Trophoblast cell (in vitro differentiated cells and primary cell): ENCODE data around the gene VSX2.

ENCODE experiments used
- DNase-seq, 2 donors: peaks; one replicate each; pipeline ENCODE4 v3.0.0-alpha.2; 2016
- H2AFZ ChIP-seq: 2 replicates; pipeline ENCODE4 v1.6.1; 2013; ENCODE audit warnings: low read length, moderate library complexity, mild to moderate bottlenecking; ENCODE audit not compliant: insufficient read depth, poor library complexity
- H2AK5ac ChIP-seq: 2 replicates; pipeline ENCODE4 v1.6.1; 2013; ENCODE audit warnings: mild to moderate bottlenecking, low read length
- H2BK120ac ChIP-seq: 2 replicates; pipeline ENCODE4 v1.6.1; 2013; ENCODE audit warnings: low read length, mild to moderate bottlenecking, moderate library complexity; ENCODE audit not compliant: insufficient read depth, poor library complexity
- H2BK12ac ChIP-seq: 2 replicates; pipeline ENCODE4 v1.6.1; 2013; ENCODE audit warnings: mild to moderate bottlenecking, low read length, moderate library complexity
- H2BK5ac ChIP-seq: 2 replicates; pipeline ENCODE4 v1.6.1; 2013; ENCODE audit warnings: low read length, low read depth, moderate library complexity, mild to moderate bottlenecking; ENCODE audit not compliant: poor library complexity
- H3K14ac ChIP-seq: 2 replicates; pipeline ENCODE4 v1.6.1; 2013; ENCODE audit warnings: mild to moderate bottlenecking, low read length
- H3K18ac ChIP-seq: 2 replicates; pipeline ENCODE4 v1.6.1; 2013; ENCODE audit warnings: mild to moderate bottlenecking, low read length
- H3K23ac ChIP-seq: 2 replicates; pipeline ENCODE4 v1.6.1; 2013; ENCODE audit warnings: low read length
- H3K27ac ChIP-seq: 2 replicates; pipeline ENCODE4 v1.5.1; 2013; ENCODE audit warnings: low read depth, mild to moderate bottlenecking, inconsistent platforms, low read length, moderate library complexity
- H3K27me3 ChIP-seq: 2 replicates; pipeline ENCODE4 v1.6.1; 2013; ENCODE audit warnings: inconsistent platforms, mild to moderate bottlenecking, low read length, moderate library complexity; ENCODE audit not compliant: insufficient read depth
- H3K36me3 ChIP-seq, 2 experiments: 1 replicate in 1 of 2; 2 replicates in 1 of 2; pipeline ENCODE4 v1.6.1; 2013; ENCODE audit warnings: low read length in 2 of 2, mild to moderate bottlenecking in 2 of 2, moderate library complexity in 1 of 2; ENCODE audit not compliant: insufficient read depth in 2 of 2, control insufficient read depth in 1 of 2
- H3K4ac ChIP-seq: 2 replicates; pipeline ENCODE4 v1.6.1; 2013; ENCODE audit warnings: low read depth, mild to moderate bottlenecking, low read length, moderate library complexity
- H3K4me1 ChIP-seq, 2 experiments: 1 replicate in 1 of 2; 2 replicates in 1 of 2; pipeline ENCODE4 v1.6.1; 2013; ENCODE audit warnings: low read length in 2 of 2, mild to moderate bottlenecking in 2 of 2, moderate library complexity in 1 of 2; ENCODE audit not compliant: insufficient read depth in 2 of 2, control insufficient read depth in 1 of 2
- H3K4me2 ChIP-seq: 2 replicates; pipeline ENCODE4 v1.6.1; 2013; ENCODE audit warnings: inconsistent platforms, mild to moderate bottlenecking, low read length, moderate library complexity
- H3K4me3 ChIP-seq: 2 replicates; pipeline ENCODE4 v1.5.1; 2013; ENCODE audit warnings: mild to moderate bottlenecking, low read depth, low read length, inconsistent platforms
- H3K79me1 ChIP-seq: one replicate; pipeline ENCODE4 v1.6.1; 2013; ENCODE audit warnings: low read length
- H3K79me2 ChIP-seq: 2 replicates; pipeline ENCODE4 v1.6.1; 2013; ENCODE audit warnings: low read length, mild to moderate bottlenecking; ENCODE audit not compliant: control insufficient read depth, insufficient read depth, poor library complexity
- H3K9ac ChIP-seq: 2 replicates; pipeline ENCODE4 v1.6.1; 2013; ENCODE audit warnings: mild to moderate bottlenecking, low read length
- H3K9me3 ChIP-seq: 2 replicates; pipeline ENCODE4 v1.6.1; 2013; ENCODE audit warnings: low read depth, mild to moderate bottlenecking, control low read depth, inconsistent platforms, low read length; ENCODE audit not compliant: insufficient read depth
- H4K12ac ChIP-seq: 2 replicates; pipeline ENCODE4 v1.6.1; 2013; ENCODE audit warnings: low read depth, mild to moderate bottlenecking, low read length, moderate library complexity
- H4K8ac ChIP-seq: 2 replicates; pipeline ENCODE4 v1.6.1; 2013; ENCODE audit warnings: low read depth, mild to moderate bottlenecking, low read length, moderate library complexity
- H4K91ac ChIP-seq: one replicate; pipeline ENCODE4 v1.6.1; 2013; ENCODE audit warnings: low read depth, mild to moderate bottlenecking, low read length, moderate library complexity
- WGBS: extraction: QIAGEN DNeasy Blood & Tissue Kit; methylation state at CpG from one replicate; pipeline ENCODE4 v1.1.7; 2013; ENCODE audit warnings: missing lambda C conversion rate; ENCODE audit not compliant: insufficient read length, insufficient coverage; ENCODE audit errors: extremely low coverage; 5-methylcytosine and 5-hydroxymethylcytosine counted together

Gene VSX2

DNA sequence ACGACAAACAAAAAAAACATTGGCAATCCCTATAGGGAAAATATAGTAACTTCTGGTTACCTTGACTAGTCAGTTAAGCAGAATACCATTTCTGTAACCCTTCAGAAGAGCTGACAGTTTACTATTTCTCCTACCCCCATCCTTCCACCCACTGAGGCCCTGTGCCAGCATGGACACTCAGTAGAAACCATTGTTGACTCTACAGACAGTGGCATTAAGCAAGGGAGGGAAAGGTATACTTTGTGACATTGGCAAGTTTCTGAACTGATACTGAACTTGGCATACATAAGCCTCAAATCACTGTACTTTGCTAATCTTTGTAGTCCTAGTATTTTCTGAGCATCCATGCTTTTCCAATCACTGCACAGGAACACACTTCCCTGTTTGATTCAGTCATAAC is 33.4 kb upstream of the VSX2 start:
- Histone ChIP-seq H3K9me3 (no peaks in the 10 kb centered on the region), H3K36me3 (peaks cover 0 to 3% of the 10 kb centered on the region in 2 experiments), H2AFZ (no peak overlapping the region), H3K4me2 (no peak overlapping the region), H4K8ac (no peak overlapping the region), H3K23ac (no peak overlapping the region), H3K79me1 (no peaks in the 10 kb centered on the region), H4K91ac (no peak overlapping the region), H3K14ac (no peak overlapping the region), H2BK5ac (no peak overlapping the region), H2BK12ac (no peak overlapping the region), H3K18ac (no peak overlapping the region), H3K27ac (no peak overlapping the region), H3K4ac (no peak overlapping the region), H2BK120ac (no peak overlapping the region), H4K12ac (no peak overlapping the region), H3K9ac (no peak overlapping the region), H2AK5ac (no peak overlapping the region), H3K4me1 (no peaks in the 10 kb centered on the region), H3K79me2 (no peaks in the 10 kb centered on the region), H3K27me3 (no peaks in the 10 kb centered on the region), H3K4me3 (no peak overlapping the region)
- no CpG with 5 or more reads among the region's 1 CpG for WGBS
- no peak for DNase-seq

DNA sequence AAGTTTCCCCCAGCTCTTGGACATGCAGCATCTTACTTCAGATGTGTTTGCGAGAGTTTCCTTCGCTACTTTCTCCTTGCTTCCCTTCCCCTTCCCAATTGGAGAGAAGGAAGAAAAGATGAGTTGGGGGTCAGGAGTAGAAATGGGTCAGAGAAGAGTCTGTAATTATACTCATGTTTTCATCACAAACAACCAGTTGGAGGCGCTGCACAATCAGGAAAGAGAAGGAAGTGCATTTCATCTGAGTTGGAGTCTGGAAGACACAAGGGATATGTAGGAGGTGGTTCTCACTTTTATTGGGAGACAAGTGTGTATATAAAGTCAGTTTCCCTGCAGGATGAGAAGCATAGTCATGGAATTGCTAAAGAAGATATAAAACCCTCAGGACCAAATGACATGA is 31.3 kb upstream of the VSX2 start:
- Histone ChIP-seq H3K23ac (no peak overlapping the region), H3K4me2 (no peak overlapping the region), H4K91ac (no peak overlapping the region), H4K8ac (no peak overlapping the region), H3K9me3 (no peaks in the 10 kb centered on the region), H3K4ac (no peak overlapping the region), H2BK5ac (no peak overlapping the region), H3K18ac (no peak overlapping the region), H3K27me3 (no peaks in the 10 kb centered on the region), H3K4me1 (no peaks in the 10 kb centered on the region), H2AFZ (no peak overlapping the region), H4K12ac (no peak overlapping the region), H3K36me3 (peaks cover 0 to 3% of the 10 kb centered on the region in 2 experiments), H3K79me2 (no peaks in the 10 kb centered on the region), H3K4me3 (no peak overlapping the region), H2BK120ac (no peak overlapping the region), H3K9ac (no peak overlapping the region), H3K27ac (no peak overlapping the region), H2BK12ac (no peak overlapping the region), H3K79me1 (no peaks in the 10 kb centered on the region), H3K14ac (no peak overlapping the region), H2AK5ac (no peak overlapping the region)
- no CpG with 5 or more reads among the region's 3 CpGs for WGBS
- DNase-seq: peak in 1 of 2 donors; percentile 8

GRCh38 chr14:74208642-74209041 is 30.6 kb upstream of the VSX2 start:
- H3K4me2 ChIP-seq: no peak overlapping the region
- H3K23ac ChIP-seq: no peak overlapping the region
- DNase-seq: no peak
- WGBS: no CpG with 5 or more reads among the region's 8 CpGs
- no peak overlapping the region for H3K4me3 ChIP-seq
- H3K36me3 ChIP-seq: peaks cover 0 to 3% of the 10 kb centered on the region in 2 experiments
- no peaks in the 10 kb centered on the region for H3K79me2 ChIP-seq
- no peak overlapping the region for H2BK12ac ChIP-seq
- no peaks in the 10 kb centered on the region for H3K4me1 ChIP-seq
- no peak overlapping the region for H4K12ac ChIP-seq
- H2AK5ac ChIP-seq: no peak overlapping the region
- H3K9me3 ChIP-seq: no peaks in the 10 kb centered on the region
- no peak overlapping the region for H2BK5ac ChIP-seq
- H4K91ac ChIP-seq: no peak overlapping the region
- H3K27ac ChIP-seq: no peak overlapping the region
- H3K27me3 ChIP-seq: no peaks in the 10 kb centered on the region
- H2BK120ac ChIP-seq: no peak overlapping the region
- no peak overlapping the region for H3K18ac ChIP-seq
- no peak overlapping the region for H2AFZ ChIP-seq
- no peak overlapping the region for H4K8ac ChIP-seq
- H3K14ac ChIP-seq: no peak overlapping the region
- H3K9ac ChIP-seq: peak overlapping the region; percentile 32
- H3K79me1 ChIP-seq: no peaks in the 10 kb centered on the region
- H3K4ac ChIP-seq: no peak overlapping the region

DNA sequence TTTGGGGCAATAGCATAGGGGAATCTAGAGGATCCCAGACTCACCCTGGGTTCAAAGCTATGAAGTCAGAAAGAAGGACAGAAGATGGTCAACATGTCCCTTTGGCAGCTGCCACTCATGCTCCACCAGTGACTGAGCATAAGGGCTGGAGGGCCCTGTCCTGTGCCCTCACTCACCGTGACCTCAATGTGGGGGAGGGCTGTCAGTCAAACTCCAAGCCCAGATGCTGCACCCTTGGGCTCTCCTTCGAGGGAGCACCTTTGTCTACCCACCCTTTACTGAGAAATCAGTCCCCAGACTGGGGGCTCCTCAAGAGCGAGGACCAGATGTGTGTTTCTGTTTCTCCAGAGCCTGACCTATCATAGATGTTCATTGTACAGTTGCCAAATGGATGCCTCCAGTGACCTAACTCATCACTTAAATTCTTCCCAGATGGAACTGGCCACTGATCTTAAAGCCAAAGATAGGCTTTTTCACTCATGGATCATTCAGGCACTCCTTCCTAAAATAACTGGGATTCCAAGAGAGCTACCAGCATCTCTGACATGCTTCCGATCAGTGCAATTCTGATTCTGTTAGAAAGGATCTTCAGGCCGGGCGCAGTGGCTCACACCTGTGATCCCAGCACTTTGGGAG is 27.2 kb upstream of the VSX2 start:
- H3K9ac ChIP-seq: no peak overlapping the region
- H3K18ac ChIP-seq: no peak overlapping the region
- H3K14ac ChIP-seq: no peak overlapping the region
- H3K27ac ChIP-seq: no peak overlapping the region
- H2BK12ac ChIP-seq: no peak overlapping the region
- no peaks in the 10 kb centered on the region for H3K79me1 ChIP-seq
- H2BK5ac ChIP-seq: no peak overlapping the region
- no peaks in the 10 kb centered on the region for H3K79me2 ChIP-seq
- WGBS: no CpG with 5 or more reads among the region's 6 CpGs
- no peak overlapping the region for H3K4me2 ChIP-seq
- no peak overlapping the region for H3K23ac ChIP-seq
- no peak overlapping the region for H2AFZ ChIP-seq
- H2AK5ac ChIP-seq: no peak overlapping the region
- H2BK120ac ChIP-seq: no peak overlapping the region
- H4K12ac ChIP-seq: no peak overlapping the region
- H3K36me3 ChIP-seq: no peaks in the 10 kb centered on the region
- no peak overlapping the region for H4K91ac ChIP-seq
- no peak overlapping the region for H4K8ac ChIP-seq
- peak; percentile 43 to 83 for DNase-seq
- H3K27me3 ChIP-seq: no peaks in the 10 kb centered on the region
- no peak overlapping the region for H3K4me3 ChIP-seq
- H3K4me1 ChIP-seq: no peaks in the 10 kb centered on the region
- no peak overlapping the region for H3K4ac ChIP-seq
- no peaks in the 10 kb centered on the region for H3K9me3 ChIP-seq
